Measurements from ENCODE around the gene YAP1.
"Not testable (repeated sequence)": the region's sequence is repeated elsewhere in the genome, so short reads cannot be mapped to it uniquely, and the experiment has no call there.

YAP1 gene

DNA sequence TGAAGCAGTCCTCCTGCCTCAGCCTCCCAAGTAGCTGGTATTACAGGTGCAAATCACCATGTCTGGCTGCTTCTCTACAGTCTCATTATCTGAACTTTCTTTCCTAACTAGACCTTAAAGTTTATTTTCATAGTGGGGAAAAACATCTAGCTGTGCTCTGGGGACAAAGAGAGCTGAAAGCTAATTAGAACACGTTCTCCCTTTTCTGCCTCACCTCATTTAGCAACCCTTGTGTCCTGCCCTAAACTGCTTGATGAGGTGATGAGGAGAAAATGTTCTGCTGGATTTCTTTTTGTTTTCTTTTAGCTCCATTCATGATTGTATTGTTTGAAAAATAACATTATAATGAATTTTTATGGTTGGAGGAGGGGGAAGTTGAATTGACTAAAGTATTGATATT, 84.7 kb downstream of the YAP1 start:
- no peak for DNase-seq
- intact Hi-C loops (cut with DNase I) = no loop called here

DNA sequence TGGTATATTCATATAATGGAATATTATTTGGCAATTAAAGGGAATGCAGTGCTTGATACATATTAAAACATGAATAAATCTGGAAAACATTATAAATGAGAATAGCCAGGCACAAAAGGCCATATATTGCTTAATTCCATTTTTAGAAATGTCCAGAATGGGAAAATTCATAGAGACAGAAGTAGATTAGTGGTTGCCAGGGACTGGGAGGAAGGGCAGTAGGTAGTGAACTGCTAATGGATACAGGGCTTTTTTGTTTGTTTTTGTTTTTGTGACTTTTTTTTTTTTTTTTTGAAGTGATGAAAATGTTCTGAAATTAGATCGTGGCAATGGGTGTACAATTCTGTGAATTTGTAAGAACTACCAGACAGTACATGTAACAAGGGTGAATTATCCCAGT, 86.1 kb downstream of the YAP1 start:
- intact Hi-C loops (cut with DNase I) = no loop called here
- no peak for DNase-seq

DNA sequence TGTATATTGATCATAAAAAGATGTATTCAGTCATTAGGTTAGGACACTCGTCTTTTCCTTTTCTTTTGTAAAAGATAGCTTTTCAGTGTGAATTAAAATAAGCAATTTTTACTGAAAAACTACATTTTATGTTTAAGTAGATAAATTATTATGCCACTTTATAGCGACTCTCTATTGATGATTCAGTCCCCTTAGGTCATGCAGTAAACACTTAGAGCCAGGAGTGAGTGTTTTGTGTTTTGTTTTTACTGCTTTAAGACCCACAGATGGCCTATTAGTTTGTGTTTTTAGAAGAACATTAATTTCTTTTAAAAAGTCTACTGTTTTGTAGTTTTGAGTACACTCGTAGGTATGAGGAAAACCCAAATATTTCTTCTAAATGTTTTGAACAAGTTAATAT, 86.6 kb downstream of the YAP1 start:
- intact Hi-C loops (cut with DNase I) = no loop called here
- no peak for DNase-seq

DNA sequence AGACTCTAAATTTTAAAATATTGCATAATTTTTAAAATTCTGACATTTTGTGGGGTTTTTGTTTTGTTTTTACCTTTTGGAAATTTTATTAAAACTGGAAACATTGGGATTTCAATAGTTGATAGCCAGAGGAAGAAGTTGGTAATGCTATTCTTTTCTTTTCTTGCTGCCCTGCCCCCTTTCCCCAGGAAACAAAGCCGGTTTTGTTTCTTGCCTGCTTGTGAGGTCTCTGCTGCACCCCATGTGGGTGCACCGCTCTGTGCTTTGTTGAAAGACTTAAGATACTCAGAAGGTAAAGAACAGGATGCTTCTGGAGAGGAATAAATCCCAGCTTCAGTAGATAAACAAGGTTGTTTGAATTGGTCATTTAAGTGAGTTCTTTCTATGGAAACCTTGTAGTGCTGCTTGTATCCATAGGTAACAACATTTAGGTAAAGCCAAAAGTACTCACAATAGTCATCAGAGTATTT, 87.5 kb downstream of the YAP1 start:
- intact Hi-C loops (cut with DNase I) = no loop called here
- DNase-seq = no peak

DNA sequence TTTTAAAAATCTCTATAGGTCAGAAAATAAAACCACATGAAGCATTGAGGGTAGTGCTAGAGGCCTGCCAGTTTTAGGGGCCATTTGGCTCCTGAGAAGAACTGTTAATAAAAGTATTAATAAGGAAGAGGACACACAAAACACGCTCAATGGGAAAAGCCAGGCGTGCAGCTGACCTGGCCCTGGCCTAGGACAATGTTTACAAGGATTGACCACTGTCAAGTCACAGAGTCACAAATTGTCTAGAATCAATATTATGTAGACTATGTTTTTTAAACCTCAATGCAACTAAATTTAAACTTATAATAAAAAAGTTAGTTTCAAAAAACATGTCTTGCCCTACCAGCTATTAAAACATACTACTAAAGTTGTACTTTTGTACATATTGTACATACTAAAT, 89.4 kb downstream of the YAP1 start:
- DNase-seq = no peak
- intact Hi-C loops (cut with DNase I) = no loop called here

DNA sequence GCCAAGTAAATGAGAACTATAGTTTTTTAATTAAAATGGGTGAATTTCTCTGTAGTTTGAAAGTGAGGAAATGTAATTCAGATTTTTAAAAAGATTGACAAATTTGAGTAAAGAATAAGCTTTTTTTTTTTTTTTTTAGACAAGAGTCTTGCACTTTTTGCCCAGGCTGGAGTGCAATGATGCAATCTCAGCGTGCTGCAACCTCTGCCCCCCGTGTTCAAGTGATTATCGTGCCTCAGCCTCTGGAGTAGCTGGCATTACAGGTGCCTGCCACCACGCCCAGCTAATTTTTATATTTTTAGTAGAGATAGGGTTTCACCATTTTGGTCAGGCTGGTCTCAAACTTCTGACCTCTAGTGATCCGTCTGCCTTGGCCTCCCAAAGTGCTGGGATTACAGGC, 90.1 kb downstream of the YAP1 start:
- intact Hi-C loops (cut with DNase I) = not testable (repeated sequence)

DNA sequence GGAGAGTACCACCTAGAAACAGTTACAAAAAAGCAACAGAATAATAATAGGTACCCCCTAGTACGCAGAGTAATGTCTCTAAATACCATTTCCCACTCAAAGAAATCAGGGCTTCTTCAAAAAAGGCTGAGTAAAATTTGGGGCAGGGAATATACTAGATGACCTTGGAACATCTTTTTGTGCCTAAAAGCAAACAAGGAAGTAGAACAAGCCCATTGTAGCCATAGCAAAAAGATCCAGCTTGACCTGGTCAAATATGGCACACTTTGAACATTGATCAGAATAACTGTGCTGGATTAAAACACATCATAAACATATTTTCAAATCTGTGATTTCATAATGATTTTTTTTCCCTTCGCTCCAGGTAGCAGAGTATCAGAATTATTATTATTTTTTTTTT, 91.5 kb downstream of the YAP1 start:
- intact Hi-C loops (cut with DNase I) = no loop called here
- no peak for DNase-seq

More for the DNA sequence above, 90.1 kb downstream of the YAP1 start:
- DNase-seq = not testable (repeated sequence)

DNA sequence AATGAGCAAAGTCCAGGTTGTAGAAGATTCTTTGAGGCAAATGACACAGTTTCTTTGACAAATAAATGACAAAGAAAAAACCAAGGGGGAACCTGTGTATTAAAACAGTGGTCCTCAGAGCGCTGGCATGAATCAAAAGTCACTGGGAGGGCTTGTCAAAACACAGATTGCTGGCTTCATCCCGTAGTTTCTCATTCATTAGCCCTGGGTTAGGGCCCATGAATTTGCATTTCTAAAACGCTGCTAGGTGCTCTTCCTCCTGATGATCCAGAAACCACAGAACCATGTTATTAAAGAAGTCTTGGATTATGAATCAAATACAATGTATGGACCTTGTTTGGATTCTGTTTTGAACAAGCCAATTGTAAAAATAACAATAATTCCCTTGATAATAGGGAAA, 92.7 kb downstream of the YAP1 start:
- DNase-seq = no peak
- intact Hi-C loops (cut with DNase I) = no loop called here

DNA sequence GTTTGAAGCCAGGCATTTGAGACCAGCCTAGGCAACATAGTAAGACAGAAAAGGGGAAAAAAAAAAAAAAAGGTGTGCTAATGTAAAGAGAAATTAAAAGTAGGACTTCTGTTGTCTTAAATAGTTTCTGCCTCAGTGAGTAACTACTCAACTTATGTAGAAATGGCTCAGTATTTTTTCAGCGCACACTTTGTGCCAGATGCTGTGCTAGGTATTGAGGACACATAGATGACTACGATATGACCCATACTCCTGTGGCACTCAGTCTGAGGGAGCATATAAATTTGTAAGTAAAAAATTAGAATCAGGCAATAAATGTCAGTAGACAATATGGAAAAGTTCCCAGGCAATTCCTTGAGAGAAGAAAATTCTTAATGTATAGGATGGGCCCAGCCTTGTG, 93.9 kb downstream of the YAP1 start:
- intact Hi-C loops (cut with DNase I) = no loop called here

DNA sequence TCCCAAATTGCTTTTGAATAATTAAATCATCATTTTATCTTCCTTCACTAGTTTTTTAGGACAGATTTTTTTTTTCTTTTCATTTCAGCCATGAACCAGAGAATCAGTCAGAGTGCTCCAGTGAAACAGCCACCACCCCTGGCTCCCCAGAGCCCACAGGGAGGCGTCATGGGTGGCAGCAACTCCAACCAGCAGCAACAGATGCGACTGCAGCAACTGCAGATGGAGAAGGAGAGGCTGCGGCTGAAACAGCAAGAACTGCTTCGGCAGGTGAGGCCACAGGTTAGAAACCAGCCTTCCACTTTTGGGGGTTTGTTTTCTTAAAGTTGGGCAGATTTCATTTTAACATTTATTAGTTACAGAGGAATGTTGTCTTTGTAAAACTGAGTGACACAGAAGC, 95.6 kb downstream of the YAP1 start:
- peak in 1 of 10 donors; percentile 46 for DNase-seq
- intact Hi-C loops (cut with DNase I) = no loop called here

More for the DNA sequence above, 93.9 kb downstream of the YAP1 start:
- DNase-seq = no peak

DNA sequence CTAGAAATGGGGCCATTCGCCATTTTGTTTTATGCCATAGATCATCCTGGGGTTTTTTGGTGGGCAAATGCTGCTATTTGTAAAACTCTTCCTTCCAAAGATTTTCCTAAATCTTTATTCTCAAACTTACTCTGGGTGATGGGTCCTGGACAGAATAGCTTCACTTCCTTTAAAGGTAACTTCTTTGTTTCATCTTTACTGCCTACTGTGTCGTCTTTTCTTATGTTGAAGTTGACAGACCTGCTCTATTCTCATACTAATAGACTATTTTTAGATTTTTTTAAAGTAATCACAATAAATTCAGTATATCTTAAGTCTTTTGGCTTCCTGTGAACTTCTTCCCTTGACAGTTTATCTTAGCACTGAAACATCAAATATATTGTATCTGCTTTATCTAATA, 98.6 kb downstream of the YAP1 start:
- DNase-seq = no peak
- intact Hi-C loops (cut with DNase I) = no loop called here

DNA sequence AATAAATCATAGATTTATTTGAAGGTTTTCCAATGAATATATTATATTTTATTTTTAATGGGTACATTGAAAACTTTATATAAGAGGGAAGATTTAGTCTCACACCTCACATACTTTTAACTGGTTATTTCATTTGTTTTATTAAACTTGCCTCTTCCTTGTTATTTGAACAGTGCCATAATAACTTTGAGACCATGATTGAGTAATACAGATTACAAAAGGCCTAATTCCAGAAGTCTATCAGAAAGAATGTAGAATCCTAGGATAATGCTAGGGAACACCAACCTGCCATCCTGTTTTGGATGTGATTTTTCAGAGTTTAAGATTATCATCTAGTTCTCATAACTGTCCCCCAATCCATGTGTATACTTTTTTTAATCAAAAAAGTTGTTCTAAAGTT, 104.4 kb downstream of the YAP1 start:
- intact Hi-C loops (cut with DNase I) = no loop called here
- no peak for DNase-seq

DNA sequence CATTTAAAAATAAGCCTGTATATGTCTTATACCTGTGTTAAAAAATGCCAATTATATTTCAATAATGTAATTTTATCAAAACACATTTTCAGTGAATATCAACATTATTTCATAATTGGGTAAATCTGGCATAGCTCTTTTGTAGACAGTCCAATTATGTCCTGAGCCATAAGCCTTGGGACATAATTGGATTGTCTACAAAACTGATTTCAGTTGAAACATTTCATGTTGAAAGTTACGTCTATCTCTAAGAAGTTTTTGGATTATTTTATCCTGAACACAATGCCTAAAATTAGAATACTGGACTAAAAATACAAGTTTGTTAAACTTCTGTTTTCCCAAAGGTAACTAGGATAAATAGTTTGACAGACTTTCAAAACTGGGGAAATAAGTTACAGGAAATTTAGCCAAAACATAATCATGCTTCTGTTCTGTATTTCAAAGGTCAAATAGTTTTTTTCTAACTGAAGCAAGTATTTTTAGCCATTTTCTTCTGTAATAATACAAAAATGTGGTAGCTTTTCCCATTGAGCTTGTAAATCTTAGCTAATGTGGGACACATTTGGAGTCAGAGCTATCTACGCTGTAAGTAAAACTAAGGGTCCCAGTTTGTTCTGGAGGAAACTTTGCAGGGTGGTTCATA, 106.3 kb downstream of the YAP1 start:
- DNase-seq = no peak
- intact Hi-C loops (cut with DNase I) = no loop called here

DNA sequence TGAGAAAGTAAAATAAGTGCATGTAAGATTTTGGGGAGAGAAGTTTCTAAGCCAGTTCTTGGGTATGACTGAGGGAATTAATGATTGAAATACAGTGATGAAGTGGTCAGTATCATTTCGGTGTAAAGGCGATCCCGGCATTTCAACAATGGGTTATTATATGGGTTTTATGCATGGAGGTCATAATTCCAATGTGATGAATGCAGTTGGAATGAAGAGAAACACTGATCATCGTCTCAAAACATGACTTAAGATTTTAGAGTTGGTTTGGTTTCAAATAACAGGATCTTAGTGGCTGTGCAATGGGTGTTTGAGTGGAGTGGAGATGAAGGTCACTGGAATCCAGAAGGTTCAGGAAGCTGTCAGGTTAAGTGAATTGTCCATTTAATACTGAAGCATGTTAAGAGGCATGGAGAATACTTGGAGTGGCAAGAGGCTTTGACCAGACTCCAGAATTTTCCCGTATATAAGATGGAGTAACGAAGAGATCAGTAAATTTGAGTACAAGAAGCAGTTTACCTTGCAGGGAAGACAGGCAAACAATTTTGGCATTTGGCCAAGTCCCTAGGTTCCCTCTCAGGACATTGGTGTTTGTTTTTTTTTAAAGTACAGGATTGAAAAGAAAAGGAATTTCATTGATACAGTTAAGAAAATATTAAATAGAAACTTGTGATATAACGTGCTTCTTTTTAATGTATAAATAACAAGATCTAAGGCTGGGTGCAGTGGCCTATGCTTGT, 110.7 kb downstream of the YAP1 start:
- intact Hi-C loops (cut with DNase I) = no loop called here
- DNase-seq = no peak

DNA sequence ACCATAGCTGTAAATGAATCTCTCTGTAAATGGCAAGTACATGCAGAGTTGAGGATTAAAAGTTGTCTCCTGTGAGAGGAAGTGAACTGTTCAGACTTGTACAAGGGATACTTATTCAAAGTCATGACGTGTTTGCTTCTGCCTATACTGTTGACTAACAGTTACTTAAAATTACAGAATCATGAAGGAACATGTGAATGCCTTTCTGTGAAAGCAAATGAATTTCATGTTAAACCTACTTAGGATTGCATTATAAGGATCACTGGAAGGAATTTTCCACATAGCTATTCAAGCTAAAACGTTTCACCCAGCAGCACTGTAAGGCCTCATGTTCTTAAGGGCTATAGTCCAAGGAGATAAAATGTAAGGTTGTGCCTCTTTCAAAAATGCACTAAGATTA, 113.6 kb downstream of the YAP1 start:
- no peak for DNase-seq
- intact Hi-C loops (cut with DNase I) = no loop called here

DNA sequence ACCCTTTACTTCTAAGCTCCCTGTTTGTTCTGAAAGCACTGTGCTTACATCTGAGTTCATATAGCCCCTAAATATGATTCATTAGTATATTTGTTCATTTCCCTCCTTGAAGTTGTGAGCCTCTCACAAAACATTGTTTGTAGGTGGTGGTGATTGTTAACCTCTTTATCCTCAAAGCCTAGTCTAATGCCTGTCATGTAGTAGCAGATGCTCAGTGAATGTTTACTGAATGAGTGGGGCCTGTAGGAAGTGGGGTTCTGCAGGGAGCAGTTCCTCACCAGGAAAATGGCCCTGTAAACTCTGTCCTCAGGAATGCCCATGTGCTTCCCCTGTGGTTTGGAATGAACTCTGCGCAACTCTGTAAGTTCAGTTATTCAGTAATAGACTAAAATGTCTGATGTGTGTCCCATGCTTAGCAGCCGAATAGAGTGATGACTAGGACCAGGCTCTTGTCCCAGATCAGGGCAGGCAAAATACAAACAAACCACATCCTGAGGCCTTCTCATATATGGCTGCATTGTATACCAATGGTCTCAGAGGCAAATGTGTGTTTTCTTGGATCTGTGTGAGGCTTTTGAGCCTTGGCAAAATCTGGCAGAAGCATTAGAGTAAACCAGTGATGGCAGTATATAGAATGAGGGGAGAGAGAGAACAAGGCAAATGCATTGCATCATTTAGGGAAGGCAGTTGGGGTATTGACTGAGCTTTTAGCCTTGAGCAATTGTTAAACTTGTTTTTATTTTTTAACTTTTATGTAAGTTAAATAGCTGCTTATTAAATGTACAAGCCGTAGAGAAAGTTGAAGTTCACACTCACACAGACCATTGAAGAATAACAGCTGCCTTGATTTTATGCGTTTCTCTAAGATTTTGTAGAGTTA, 115.7 kb downstream of the YAP1 start:
- no peak for DNase-seq
- intact Hi-C loops (cut with DNase I) = no loop called here

DNA sequence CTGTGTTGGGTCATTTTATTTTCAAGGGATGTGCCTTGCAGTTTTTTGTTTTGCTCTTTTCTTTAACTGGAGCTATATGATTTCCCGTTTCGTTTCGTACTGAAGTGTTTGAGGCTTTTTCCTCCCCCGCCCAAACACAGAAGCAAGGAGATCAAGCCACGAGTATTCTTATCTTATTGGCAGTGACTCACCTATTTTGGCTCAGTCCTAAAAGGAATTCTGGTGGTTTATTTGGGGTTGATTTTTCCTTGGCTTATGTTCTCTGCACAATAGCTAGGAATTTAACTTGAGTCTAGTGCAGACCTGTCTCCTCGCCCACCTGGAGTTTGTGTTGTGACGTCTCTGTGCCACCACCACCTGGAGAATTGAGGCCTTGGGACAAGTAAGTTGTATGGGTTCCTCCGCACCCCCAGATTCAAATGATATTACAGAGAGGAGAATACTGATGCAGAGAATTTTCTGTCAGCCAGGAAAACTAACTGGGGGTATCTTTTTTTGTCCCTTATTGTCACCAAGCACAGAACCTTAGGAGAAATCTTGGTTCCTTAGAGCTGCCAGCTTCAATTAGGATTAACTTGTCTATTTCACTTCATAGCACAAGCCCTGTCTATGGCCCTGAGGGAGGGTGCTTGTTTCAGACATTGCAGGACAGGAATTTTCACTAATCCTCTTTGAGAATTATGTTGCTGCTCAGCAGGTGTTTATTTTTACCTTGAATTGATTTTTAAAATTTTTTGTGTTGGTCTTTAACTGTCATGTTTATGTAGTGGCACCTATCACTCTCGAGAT, 116.6 kb downstream of the YAP1 start:
- intact Hi-C loops (cut with DNase I) = no loop called here

DNA sequence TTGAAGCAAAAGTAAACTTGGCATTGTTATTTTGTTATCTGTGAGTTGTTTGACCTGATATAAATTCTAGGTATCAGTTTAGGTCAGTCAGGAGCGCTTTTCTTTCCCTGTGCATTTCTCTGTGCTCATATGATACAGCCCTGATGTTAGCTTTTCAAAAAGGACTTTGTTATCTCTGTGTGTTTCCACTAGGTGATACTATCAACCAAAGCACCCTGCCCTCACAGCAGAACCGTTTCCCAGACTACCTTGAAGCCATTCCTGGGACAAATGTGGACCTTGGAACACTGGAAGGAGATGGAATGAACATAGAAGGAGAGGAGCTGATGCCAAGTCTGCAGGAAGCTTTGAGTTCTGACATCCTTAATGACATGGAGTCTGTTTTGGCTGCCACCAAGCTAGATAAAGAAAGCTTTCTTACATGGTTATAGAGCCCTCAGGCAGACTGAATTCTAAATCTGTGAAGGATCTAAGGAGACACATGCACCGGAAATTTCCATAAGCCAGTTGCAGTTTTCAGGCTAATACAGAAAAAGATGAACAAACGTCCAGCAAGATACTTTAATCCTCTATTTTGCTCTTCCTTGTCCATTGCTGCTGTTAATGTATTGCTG, 119.4 kb downstream of the YAP1 start:
- DNase-seq = no peak
- intact Hi-C loops (cut with DNase I) = no loop called here

More for the DNA sequence above, 116.6 kb downstream of the YAP1 start:
- DNase-seq = no peak

DNA sequence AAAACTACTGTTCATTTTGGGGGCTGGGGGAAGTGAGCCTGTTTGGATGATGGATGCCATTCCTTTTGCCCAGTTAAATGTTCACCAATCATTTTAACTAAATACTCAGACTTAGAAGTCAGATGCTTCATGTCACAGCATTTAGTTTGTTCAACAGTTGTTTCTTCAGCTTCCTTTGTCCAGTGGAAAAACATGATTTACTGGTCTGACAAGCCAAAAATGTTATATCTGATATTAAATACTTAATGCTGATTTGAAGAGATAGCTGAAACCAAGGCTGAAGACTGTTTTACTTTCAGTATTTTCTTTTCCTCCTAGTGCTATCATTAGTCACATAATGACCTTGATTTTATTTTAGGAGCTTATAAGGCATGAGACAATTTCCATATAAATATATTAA, 119.9 kb downstream of the YAP1 start:
- intact Hi-C loops (cut with DNase I) = no loop called here
- no peak for DNase-seq

DNA sequence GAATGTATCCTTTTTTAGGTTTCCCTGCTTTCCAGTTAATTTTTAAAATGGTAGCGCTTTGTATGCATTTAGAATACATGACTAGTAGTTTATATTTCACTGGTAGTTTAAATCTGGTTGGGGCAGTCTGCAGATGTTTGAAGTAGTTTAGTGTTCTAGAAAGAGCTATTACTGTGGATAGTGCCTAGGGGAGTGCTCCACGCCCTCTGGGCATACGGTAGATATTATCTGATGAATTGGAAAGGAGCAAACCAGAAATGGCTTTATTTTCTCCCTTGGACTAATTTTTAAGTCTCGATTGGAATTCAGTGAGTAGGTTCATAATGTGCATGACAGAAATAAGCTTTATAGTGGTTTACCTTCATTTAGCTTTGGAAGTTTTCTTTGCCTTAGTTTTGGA, 120.7 kb downstream of the YAP1 start:
- intact Hi-C loops (cut with DNase I) = no loop called here
- peak in 1 of 10 donors; percentile 29 for DNase-seq

Measured in posterior cingulate gyrus (tissue), 11 donors.